GM18517 (cell line): ENCODE results near the gene NPY.
"Not testable (repeated sequence)": the region's sequence is repeated elsewhere in the genome, so short reads cannot be mapped to it uniquely, and the experiment has no call there.

Experiments
- ATAC-seq: cut with Tn5 transposase; IDR thresholded peaks from one replicate; pipeline ENCODE4 v1.9.1; 2021; ENCODE audit warnings: mild to moderate bottlenecking, moderate library complexity; ENCODE audit not compliant: unreplicated experiment

NPY gene

GRCh38 chr7:24283897-24284698, at the start of gene NPY:
Gene NPY, plus strand, starts transcription at chr7:24284190. Its CDS starts 1,051 bp downstream, at chr7:24285241.
- no peak for ATAC-seq

GRCh38 chr7:24239260-24239659, 44.7 kb upstream of the NPY start:
- ATAC-seq = no peak

- no peak for ATAC-seq
Measured at GRCh38 chr7:24241206-24241605, 42.8 kb upstream of the NPY start.

- ATAC-seq = no peak
Measured at GRCh38 chr7:24244554-24244953, 39.4 kb upstream of the NPY start.

- ATAC-seq = peak; percentile 81
Measured at GRCh38 chr7:24245362-24245761, 38.6 kb upstream of the NPY start.

GRCh38 chr7:24249266-24249665, 34.7 kb upstream of the NPY start:
- ATAC-seq = no peak

GRCh38 chr7:24251568-24251967, 32.4 kb upstream of the NPY start:
- ATAC-seq = no peak

- no peak for ATAC-seq
Measured at GRCh38 chr7:24255139-24255538, 28.9 kb upstream of the NPY start.

GRCh38 chr7:24258324-24258723, 25.7 kb upstream of the NPY start:
- ATAC-seq = not testable (repeated sequence)

- no peak for ATAC-seq
Measured at GRCh38 chr7:24271938-24272337, 12.1 kb upstream of the NPY start.

GRCh38 chr7:24279512-24279911, 4.5 kb upstream of the NPY start:
- no peak for ATAC-seq

- no peak for ATAC-seq
Measured at GRCh38 chr7:24283554-24283896, 465 bp upstream of the NPY start.

- no peak for ATAC-seq
Measured at GRCh38 chr7:24284699-24285506, 913 bp downstream of the NPY start.

- ATAC-seq = peak; percentile 100
Measured at GRCh38 chr7:24290004-24290641, 6.1 kb downstream of the NPY start.

- no peak for ATAC-seq
Measured at GRCh38 chr7:24291271-24291670, 7.3 kb downstream of the NPY start.

- no peak for ATAC-seq
Measured at GRCh38 chr7:24297362-24297761, 13.4 kb downstream of the NPY start.

GRCh38 chr7:24298696-24299095, 14.7 kb downstream of the NPY start:
- no peak for ATAC-seq

GRCh38 chr7:24299192-24299591, 15.2 kb downstream of the NPY start:
- no peak for ATAC-seq

- no peak for ATAC-seq
Measured at GRCh38 chr7:24301703-24302102, 17.7 kb downstream of the NPY start.

GRCh38 chr7:24304494-24305095, 20.6 kb downstream of the NPY start:
- no peak for ATAC-seq

GRCh38 chr7:24307326-24307725, 23.3 kb downstream of the NPY start:
- ATAC-seq = no peak
